ENCODE measurements around the gene CALCOCO1.
A peak's percentile ranks its signal among the peaks of the same experiment; 100 is the strongest.

CALCOCO1 gene

DNA sequence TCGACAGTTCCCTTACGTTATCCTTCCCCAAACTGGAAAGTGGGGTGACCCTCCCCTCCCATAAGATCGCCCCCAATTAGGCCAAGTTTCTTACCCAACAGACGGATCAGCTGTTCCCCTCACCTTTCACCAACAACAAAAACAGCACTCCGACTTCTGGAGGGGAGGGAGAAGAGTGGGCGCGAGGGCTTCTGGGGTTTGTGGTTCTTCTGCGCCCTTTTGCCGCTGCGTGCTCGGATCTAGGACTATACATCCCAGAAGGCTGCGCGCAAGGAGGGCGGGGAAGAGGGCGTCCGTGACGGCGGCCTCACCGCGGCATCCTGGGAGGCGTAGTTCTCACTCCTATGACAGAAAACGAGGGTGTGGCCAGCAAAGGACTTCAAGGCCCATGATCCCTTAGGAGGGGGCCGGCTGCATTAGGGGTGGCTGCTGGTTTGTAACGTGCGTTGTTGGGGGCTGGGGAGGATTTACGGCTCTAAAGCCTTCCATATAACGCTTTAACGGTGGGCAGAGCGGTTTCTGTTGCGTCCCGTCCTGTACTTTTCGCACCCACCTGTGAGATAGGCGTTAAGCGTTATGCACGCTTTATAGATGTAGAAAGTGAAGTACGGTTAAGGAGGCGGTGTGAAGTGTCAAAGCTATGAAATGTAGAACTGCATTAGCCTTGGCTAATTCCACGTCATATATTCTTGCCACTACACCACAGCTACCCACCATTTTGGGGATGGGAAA, at the start of gene CALCOCO1:
CALCOCO1 (minus strand) TSS at position 143 of the 732 bp plus-strand sequence. CDS start 2,210 bp downstream, outside the sequence.
- H3K4me2 ChIP-seq (ENCODE audit: low read length) = peak within 1 kb of the TSS; percentile 85
- H3K79me2 ChIP-seq (ENCODE audit: control insufficient read depth, low read length) = no peaks in the 10 kb centered on the region
- no peaks in the 10 kb centered on the region; the same call in 1 of the 2 replicates for H3K9me2 ChIP-seq (replicated peaks; ENCODE audit: control insufficient read depth, low read length)
- H3K9me3 ChIP-seq (ENCODE audit: control insufficient read depth, insufficient read depth, low read length) = no peaks in the 10 kb centered on the region
- H3K4me3 ChIP-seq (ENCODE audit: low read length) = peak within 1 kb of the TSS; percentile 82
- H3K27ac ChIP-seq (ENCODE audit: low read depth, low read length) = peak within 1 kb of the TSS; percentile 30; the same call in 1 of the 2 replicates
- no peaks in the 10 kb centered on the region for H3F3A ChIP-seq (ENCODE audit: control insufficient read depth, insufficient read depth)
- H4K20me1 ChIP-seq (ENCODE audit: control insufficient read depth, insufficient read depth, low read depth, low read length) = no peaks in the 10 kb centered on the region
- peaks cover 21% of the 10 kb centered on the region for H3K4me1 ChIP-seq (ENCODE audit: control insufficient read depth, low read length)
- H3K27me3 ChIP-seq (ENCODE audit: control insufficient read depth, low read length) = no peaks in the 10 kb centered on the region
- TF ChIP-seq EZH2phosphoT487 (IDR thresholded peaks at IDR 0.05; ENCODE audit: borderline replicate concordance, low read length) (no peak), CTCF (IDR thresholded peaks at IDR 0.05; ENCODE audit: low read depth, low read length, poor library complexity, severe bottlenecking) (no peak)
- H3K36me3 ChIP-seq (ENCODE audit: control insufficient read depth, low read length) = no peaks in the 10 kb centered on the region

DNA sequence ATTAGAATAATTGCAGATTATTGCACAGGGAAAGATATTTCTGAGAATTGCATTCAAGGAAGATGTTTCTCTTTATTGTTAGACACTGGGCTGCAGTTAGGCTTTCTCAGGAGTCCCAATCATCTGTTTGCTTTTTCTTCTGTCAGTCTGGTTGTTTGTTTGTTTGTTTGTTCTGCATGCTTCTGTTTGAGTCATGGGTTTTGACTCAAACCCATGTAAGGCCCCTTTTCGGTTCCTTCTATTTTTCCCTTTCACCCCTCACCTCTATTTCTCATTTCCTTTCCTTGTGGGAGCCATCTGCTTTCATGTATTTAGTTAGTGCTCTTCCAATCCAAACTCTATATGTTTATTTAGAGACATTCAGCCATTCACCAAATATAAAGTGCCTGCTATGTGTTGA, 49.6 kb upstream of the CALCOCO1 start:
- peaks cover under 1% of the 10 kb centered on the region; the same call in 1 of the 2 replicates for H3K36me3 ChIP-seq (ENCODE audit: control insufficient read depth, low read length)
- H4K20me1 ChIP-seq (ENCODE audit: control insufficient read depth, insufficient read depth, low read depth, low read length) = no peaks in the 10 kb centered on the region
- H3K27ac ChIP-seq (ENCODE audit: low read depth, low read length) = no peak overlapping the region
- H3K4me2 ChIP-seq (ENCODE audit: low read length) = no peak overlapping the region
- TF ChIP-seq CTCF (IDR thresholded peaks at IDR 0.05; ENCODE audit: low read depth, low read length, poor library complexity, severe bottlenecking) (no peak), EZH2phosphoT487 (IDR thresholded peaks at IDR 0.05; ENCODE audit: borderline replicate concordance, low read length) (no peak)
- no peaks in the 10 kb centered on the region for H3K9me2 ChIP-seq (replicated peaks; ENCODE audit: control insufficient read depth, low read length)
- H3K4me1 ChIP-seq (ENCODE audit: control insufficient read depth, low read length) = no peaks in the 10 kb centered on the region
- H3K9me3 ChIP-seq (ENCODE audit: control insufficient read depth, insufficient read depth, low read length) = no peaks in the 10 kb centered on the region
- no peaks in the 10 kb centered on the region for H3F3A ChIP-seq (ENCODE audit: control insufficient read depth, insufficient read depth)
- no peaks in the 10 kb centered on the region for H3K79me2 ChIP-seq (ENCODE audit: control insufficient read depth, low read length)
- no peak overlapping the region for H3K4me3 ChIP-seq (ENCODE audit: low read length)
- no peaks in the 10 kb centered on the region for H3K27me3 ChIP-seq (ENCODE audit: control insufficient read depth, low read length)

DNA sequence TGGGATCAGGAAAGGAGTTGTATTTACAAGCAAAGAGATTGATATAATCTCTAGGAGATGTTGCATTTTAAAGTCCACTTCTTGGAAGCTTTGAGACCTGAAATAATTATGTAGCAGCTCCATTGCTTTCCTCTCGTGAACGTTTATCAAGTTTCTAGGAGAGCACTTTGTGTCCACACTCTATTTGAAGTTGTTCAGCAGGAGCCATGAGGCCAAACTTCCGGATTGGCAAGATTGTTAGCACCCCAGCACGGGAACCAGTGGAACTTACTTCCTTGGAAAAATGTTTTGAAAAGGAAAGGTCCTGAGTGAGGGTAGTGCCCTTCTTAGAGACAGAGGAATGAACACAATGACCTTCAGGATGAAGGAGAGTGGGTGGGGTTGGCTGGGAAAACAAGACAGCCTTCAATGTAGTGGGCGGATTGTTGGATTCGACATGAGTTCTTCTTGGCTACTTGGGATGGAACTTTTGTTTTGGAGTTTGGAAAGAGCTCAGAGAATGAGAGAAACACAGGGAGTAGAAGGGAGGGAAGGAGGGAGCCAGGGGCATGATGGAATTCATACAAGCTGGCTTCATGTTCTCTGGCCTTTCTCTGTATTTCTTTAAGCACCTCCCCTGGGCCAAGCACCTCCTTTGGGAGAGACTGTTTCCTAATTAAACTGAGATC, 48.4 kb upstream of the CALCOCO1 start:
- Histone ChIP-seq H3K9me2 (replicated peaks; ENCODE audit: control insufficient read depth, low read length) (no peaks in the 10 kb centered on the region), H3K4me3 (ENCODE audit: low read length) (no peak overlapping the region), H3K4me1 (ENCODE audit: control insufficient read depth, low read length) (no peaks in the 10 kb centered on the region), H3K27me3 (ENCODE audit: control insufficient read depth, low read length) (no peaks in the 10 kb centered on the region), H3K9me3 (ENCODE audit: control insufficient read depth, insufficient read depth, low read length) (no peaks in the 10 kb centered on the region), H3F3A (ENCODE audit: control insufficient read depth, insufficient read depth) (no peaks in the 10 kb centered on the region), H3K27ac (ENCODE audit: low read depth, low read length) (no peak overlapping the region), H4K20me1 (ENCODE audit: control insufficient read depth, insufficient read depth, low read depth, low read length) (no peaks in the 10 kb centered on the region), H3K36me3 (ENCODE audit: control insufficient read depth, low read length) (no peaks in the 10 kb centered on the region; the same call in 1 of the 2 replicates), H3K79me2 (ENCODE audit: control insufficient read depth, low read length) (no peaks in the 10 kb centered on the region), H3K4me2 (ENCODE audit: low read length) (no peak overlapping the region)
- TF ChIP-seq CTCF (IDR thresholded peaks at IDR 0.05; ENCODE audit: low read depth, low read length, poor library complexity, severe bottlenecking) = no peak
- no peak for TF ChIP-seq EZH2phosphoT487 (IDR thresholded peaks at IDR 0.05; ENCODE audit: borderline replicate concordance, low read length)
